Common myeloid progenitor, CD34-positive (primary cell): ENCODE measurements around the gene RNF31.

ENCODE experiments used
- CTCF ChIA-PET: fragments of 350-600 bp; sonication (Branson Sonifier 250); formaldehyde crosslinking; loops from one replicate; lab custom pipeline; 2021; ENCODE audit warnings: antibody characterized with exemption; lab: Charles Lee
- POLR2A ChIA-PET: fragments of 350-600 bp; sonication (Branson Sonifier 250); formaldehyde crosslinking; loops from one replicate; lab custom pipeline; 2021; ENCODE audit warnings: antibody characterized with exemption; lab: Charles Lee
- DNase-seq, 3 donors: peaks; one replicate each; pipeline versions ENCODE4 v3.0.0 to v3.0.0-alpha.2; 2013
- H3K27ac ChIP-seq, 2 experiments: 1 replicate in 1 of 2; 2 replicates in 1 of 2; pipeline ENCODE4 v1.7.0; 2013; ENCODE audit warnings: inconsistent platforms in 2 of 2, low read length in 2 of 2, mild to moderate bottlenecking in 2 of 2, low read depth in 1 of 2, moderate library complexity in 1 of 2; ENCODE audit not compliant: severe bottlenecking in 2 of 2, insufficient read depth in 1 of 2, poor library complexity in 1 of 2
- H3K27me3 ChIP-seq, 5 experiments: replicated peaks in 2 of 5; 1 replicate in 3 of 5; 2 replicates in 2 of 5; pipeline versions ENCODE4 v1.6.1 to v1.7.0; 2013; ENCODE audit warnings: low read length in 4 of 5, mild to moderate bottlenecking in 2 of 5, moderate library complexity in 2 of 5, inconsistent platforms in 1 of 5; ENCODE audit not compliant: insufficient read depth in 5 of 5, control insufficient read depth in 4 of 5
- H3K36me3 ChIP-seq, 4 experiments: 1 replicate in 2 of 4; 2 replicates in 2 of 4; pipeline versions ENCODE4 v1.6.1 to v1.7.0; 2013; ENCODE audit warnings: low read length in 3 of 4, control low read depth in 1 of 4, mild to moderate bottlenecking in 1 of 4; ENCODE audit not compliant: control insufficient read depth in 4 of 4, insufficient read depth in 4 of 4
- H3K4me1 ChIP-seq, 4 experiments: 1 replicate in 3 of 4; 2 replicates in 1 of 4; pipeline versions ENCODE4 v1.6.1 to v1.7.1; 2013; ENCODE audit warnings: low read length in 3 of 4, mild to moderate bottlenecking in 3 of 4, control low read depth in 1 of 4, inconsistent platforms in 1 of 4, moderate library complexity in 1 of 4; ENCODE audit not compliant: control insufficient read depth in 4 of 4, insufficient read depth in 4 of 4; ENCODE audit errors: control extremely low read depth in 1 of 4
- H3K4me3 ChIP-seq, 7 experiments: 1 replicate in 4 of 7; 2 replicates in 3 of 7; pipeline versions ENCODE4 v1.5.1 to v1.7.0; 2013; ENCODE audit warnings: mild to moderate bottlenecking in 7 of 7, low read length in 6 of 7, moderate library complexity in 6 of 7, inconsistent platforms in 2 of 7, low read depth in 2 of 7, control low read depth in 1 of 7; ENCODE audit not compliant: insufficient read depth in 4 of 7, control insufficient read depth in 1 of 7; ENCODE audit errors: extremely low read depth in 1 of 7
- H3K9me3 ChIP-seq, 5 experiments: 1 replicate in 4 of 5; 2 replicates in 1 of 5; pipeline versions ENCODE4 v1.6.1 to v1.7.1; 2013; ENCODE audit warnings: low read length in 4 of 5, mild to moderate bottlenecking in 2 of 5, inconsistent platforms in 1 of 5, low read depth in 1 of 5, moderate library complexity in 1 of 5; ENCODE audit not compliant: control insufficient read depth in 4 of 5, insufficient read depth in 2 of 5; ENCODE audit errors: control extremely low read depth in 1 of 5
- WGBS: methylation state at CpG from one replicate; pipeline ENCODE4 v1.1.5; 2013; ENCODE audit not compliant: insufficient coverage; 5-methylcytosine and 5-hydroxymethylcytosine counted together

Gene RNF31

GRCh38 chr14:24143511-24143910 is 3.8 kb upstream of the RNF31 start:
- peaks cover 6 to 50% (median 43%) of the 10 kb centered on the region in 4 experiments for H3K4me1 ChIP-seq
- peaks cover 4 to 32% (median 15%) of the 10 kb centered on the region in 4 experiments for H3K36me3 ChIP-seq
- no peaks in the 10 kb centered on the region for H3K27me3 ChIP-seq
- H3K4me3 ChIP-seq, result no peak overlapping the region
- H3K27ac ChIP-seq, result no peak overlapping the region
- no CpG with 5 or more reads among the region's 2 CpGs for WGBS
- POLR2A ChIA-PET, result no interaction called here
- H3K9me3 ChIP-seq, result no peaks in the 10 kb centered on the region
- no peak for DNase-seq
- CTCF ChIA-PET, result interaction anchor here (1.2 to 11.6 kb wide), 4 partner anchors 17 to 99 kb away, joined by 3 to 112 read pairs (median 3); partner anchors contain the start of genes IRF9 and TINF2

GRCh38 chr14:24144451-24144850 is 2.8 kb upstream of the RNF31 start:
- ChIA-PET CTCF (interaction anchor here (1.2 to 11.6 kb wide), 4 partner anchors 16 to 98 kb away, joined by 3 to 112 read pairs (median 3); partner anchors contain the start of genes IRF9 and TINF2), POLR2A (no interaction called here)
- Histone ChIP-seq H3K4me3 (no peak overlapping the region), H3K27ac (no peak overlapping the region), H3K27me3 (no peaks in the 10 kb centered on the region), H3K4me1 (peaks cover 6 to 49% (median 42%) of the 10 kb centered on the region in 4 experiments), H3K36me3 (peaks cover 6 to 28% (median 15%) of the 10 kb centered on the region in 4 experiments), H3K9me3 (no peaks in the 10 kb centered on the region)
- no peak for DNase-seq
- 100% methylated on average over 1 of the region's 1 CpG for WGBS

GRCh38 chr14:24145219-24145618 is 2.1 kb upstream of the RNF31 start:
- H3K27me3 ChIP-seq, result no peaks in the 10 kb centered on the region
- peaks cover 13 to 33% (median 22%) of the 10 kb centered on the region in 4 experiments for H3K36me3 ChIP-seq
- no peaks in the 10 kb centered on the region for H3K9me3 ChIP-seq
- no peak overlapping the region for H3K27ac ChIP-seq
- no CpG with 5 or more reads among the region's 2 CpGs for WGBS
- no peak for DNase-seq
- CTCF ChIA-PET, result interaction anchor here (0.9 to 11.6 kb wide), 6 partner anchors 8 to 163 kb away, joined by 3 to 112 read pairs (median 3); partner anchors contain the start of genes CIDEB, DCAF11, IRF9 and NRL
- peaks cover 4 to 42% (median 37%) of the 10 kb centered on the region in 4 experiments for H3K4me1 ChIP-seq
- H3K4me3 ChIP-seq, result peak overlapping the region in 6 of 7 experiments; percentile 88 to 100 (median 97)
- POLR2A ChIA-PET, result no interaction called here

GRCh38 chr14:24145690-24146452 is 1.4 kb upstream of the RNF31 start:
- H3K27me3 ChIP-seq, result no peaks in the 10 kb centered on the region
- peak overlapping the region; percentile 56 to 100 (median 97) for H3K4me3 ChIP-seq
- ChIA-PET POLR2A (interaction anchor here (1.1 to 2.2 kb wide), 4 partner anchors 8 to 43 kb away, joined by 3 to 16 read pairs (median 4); partner anchors contain the start of gene IRF9), CTCF (interaction anchor here (0.8 to 11.6 kb wide), 11 partner anchors 9 to 162 kb away, joined by 3 to 112 read pairs (median 3); partner anchors contain the start of genes CIDEB, DCAF11, IRF9 and NRL)
- peaks cover 4 to 36% (median 33%) of the 10 kb centered on the region in 4 experiments for H3K4me1 ChIP-seq
- H3K36me3 ChIP-seq, result peaks cover 13 to 40% (median 26%) of the 10 kb centered on the region in 4 experiments
- H3K9me3 ChIP-seq, result no peaks in the 10 kb centered on the region
- DNase-seq, result no peak
- peak overlapping the region; percentile 71 to 85 for H3K27ac ChIP-seq
- WGBS, result 26% methylated on average over 7 of the region's 9 CpGs

GRCh38 chr14:24146453-24146977 is 783 bp upstream of the RNF31 start, which contains the start of gene PSME2:
Gene PSME2, minus strand, starts transcription at chr14:24146610. Its CDS starts 29 bp downstream, at chr14:24146581.
- H3K36me3 ChIP-seq, result peaks cover 15 to 46% (median 32%) of the 10 kb centered on the region in 4 experiments
- peak; percentile 95 to 99 (median 98) for DNase-seq
- peaks cover 4 to 34% (median 32%) of the 10 kb centered on the region in 4 experiments for H3K4me1 ChIP-seq
- H3K4me3 ChIP-seq, result peak within 1 kb of the TSS; percentile 56 to 100 (median 97)
- ChIA-PET POLR2A (interaction anchor here (0.8 to 2.2 kb wide), 6 partner anchors 8 to 43 kb away, joined by 3 to 16 read pairs (median 4); partner anchors contain the start of genes DCAF11, IRF9 and NRL), CTCF (interaction anchor here (0.7 to 11.6 kb wide), 11 partner anchors 9 to 162 kb away, joined by 3 to 112 read pairs (median 4); partner anchors contain the start of genes CIDEB, DCAF11, IRF9 and NRL)
- WGBS, result 0% methylated on average over 13 of the region's 25 CpGs
- no peaks in the 10 kb centered on the region for H3K9me3 ChIP-seq
- H3K27me3 ChIP-seq, result no peaks in the 10 kb centered on the region
- H3K27ac ChIP-seq, result peak within 1 kb of the TSS; percentile 71 to 85

GRCh38 chr14:24147761-24148428 is 597 bp downstream of the RNF31 start:
- no peak for DNase-seq
- 13% methylated on average over 25 of the region's 29 CpGs for WGBS
- H3K27ac ChIP-seq, result peak overlapping the region; percentile 48 to 85

More at GRCh38 chr14:24147761-24148428, 597 bp downstream of the RNF31 start:
- Histone ChIP-seq H3K36me3 (peaks cover 15 to 57% (median 38%) of the 10 kb centered on the region in 4 experiments), H3K9me3 (no peaks in the 10 kb centered on the region), H3K4me1 (peaks cover 4 to 27% (median 23%) of the 10 kb centered on the region in 4 experiments), H3K27me3 (no peaks in the 10 kb centered on the region), H3K4me3 (peak overlapping the region; percentile 56 to 100 (median 97))
- CTCF ChIA-PET, result interaction anchor here (1.0 to 11.6 kb wide), 5 partner anchors 9 to 91 kb away, joined by 3 to 112 read pairs (median 9); partner anchors contain the start of gene IRF9
- POLR2A ChIA-PET, result interaction anchor here (0.7 to 2.2 kb wide), 4 partner anchors 12 to 33 kb away, joined by 3 to 16 read pairs (median 6); partner anchors contain the start of genes DCAF11, IRF9, NRL and PSME1
